Subcutaneous abdominal adipose tissue (tissue), 5 donors: Measurements from ENCODE around the gene TNFRSF19.

ENCODE experiments used
- H3K27ac ChIP-seq: one replicate; pipeline ENCODE4 v1.7.0; 2013; ENCODE audit warnings: low read depth, mild to moderate bottlenecking, inconsistent platforms, low read length, moderate library complexity
- H3K27me3 ChIP-seq, 5 donors: one replicate each; pipeline ENCODE4 v1.7.0; 2013; ENCODE audit warnings: low read length in 5 of 5, inconsistent platforms in 1 of 5; ENCODE audit not compliant: control insufficient read depth in 5 of 5, insufficient read depth in 4 of 5
- H3K36me3 ChIP-seq, 5 donors: one replicate each; pipeline ENCODE4 v1.7.0; 2013; ENCODE audit warnings: low read length in 5 of 5; ENCODE audit not compliant: control insufficient read depth in 5 of 5, insufficient read depth in 5 of 5
- H3K4me1 ChIP-seq, 5 donors: one replicate each; pipeline ENCODE4 v1.7.0; 2013; ENCODE audit warnings: low read length in 5 of 5, mild to moderate bottlenecking in 3 of 5, moderate library complexity in 1 of 5; ENCODE audit not compliant: control insufficient read depth in 5 of 5, insufficient read depth in 5 of 5
- H3K4me3 ChIP-seq, 5 donors: one replicate each; pipeline ENCODE4 v1.7.0; 2013; ENCODE audit warnings: low read length in 5 of 5, low read depth in 1 of 5
- H3K9ac ChIP-seq, 5 donors: one replicate each; pipeline ENCODE4 v1.7.0; 2013; ENCODE audit warnings: low read length in 5 of 5, mild to moderate bottlenecking in 4 of 5, moderate library complexity in 3 of 5
- H3K9me3 ChIP-seq, 5 donors: one replicate each; pipeline ENCODE4 v1.7.0; 2013; ENCODE audit warnings: low read length in 5 of 5; ENCODE audit not compliant: control insufficient read depth in 5 of 5
- donor health status: healthy.
- donor health status: healthy.
- donor health status: healthy.
- donor health status: healthy.
- donor health status: healthy.

TNFRSF19 gene

DNA sequence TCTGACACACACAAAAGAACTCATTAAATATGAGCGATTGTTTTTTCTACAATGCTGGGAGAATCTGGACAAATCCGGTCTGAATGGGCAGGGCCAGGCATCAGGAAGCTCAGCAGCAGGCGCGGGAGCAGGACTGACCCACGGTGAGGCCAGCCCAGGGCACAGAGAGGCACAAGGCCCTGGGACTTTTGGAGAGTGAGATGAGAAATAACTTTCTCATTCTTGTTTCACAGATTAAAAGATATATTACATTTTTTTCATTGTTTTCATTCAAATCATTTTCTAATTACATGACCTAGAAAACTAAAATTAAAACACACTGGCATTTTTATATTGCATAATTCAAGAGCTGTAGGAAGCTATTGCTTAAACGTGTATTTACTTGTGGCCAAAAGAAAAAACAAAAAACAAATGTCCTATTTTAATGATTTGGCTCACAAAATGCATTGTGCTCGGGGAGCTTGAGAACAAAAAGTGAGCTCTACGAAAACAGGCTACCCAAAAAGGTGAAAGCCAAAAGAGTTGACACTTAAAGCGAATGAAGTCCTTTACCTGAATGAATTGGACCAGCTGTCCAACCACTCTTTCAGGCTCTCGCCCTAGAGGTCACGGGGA is 133.1 kb downstream of the TNFRSF19 start:
- H3K9me3 ChIP-seq: no peaks in the 10 kb centered on the region
- no peak overlapping the region for H3K4me3 ChIP-seq
- no peak overlapping the region for H3K27ac ChIP-seq
- no peaks in the 10 kb centered on the region for H3K36me3 ChIP-seq
- H3K9ac ChIP-seq: no peak overlapping the region
- peaks cover 0 to 31% (median 19%) of the 10 kb centered on the region in 5 donors for H3K4me1 ChIP-seq
- H3K27me3 ChIP-seq: no peaks in the 10 kb centered on the region

DNA sequence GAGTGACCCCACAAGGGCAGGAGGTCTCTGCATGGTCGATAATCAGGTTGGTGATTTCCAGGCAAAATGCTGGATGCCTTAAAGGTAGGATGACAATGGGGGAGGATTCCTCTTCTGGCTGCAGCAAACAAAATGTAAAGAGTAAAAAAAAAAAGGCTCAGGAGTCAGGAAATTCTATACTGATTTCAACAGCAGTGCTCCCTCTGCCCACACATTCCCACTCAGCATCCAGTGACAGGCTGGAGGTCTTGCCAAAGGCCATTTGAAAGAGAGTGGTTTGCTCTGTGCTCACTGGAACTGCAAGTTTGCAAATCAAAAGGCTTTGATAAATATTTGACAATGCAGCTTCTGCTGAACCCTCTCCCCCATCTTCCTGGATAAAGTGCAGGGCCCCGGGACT is 135.4 kb downstream of the TNFRSF19 start:
- H3K9me3 ChIP-seq: no peaks in the 10 kb centered on the region
- H3K36me3 ChIP-seq: no peaks in the 10 kb centered on the region
- H3K27me3 ChIP-seq: no peaks in the 10 kb centered on the region
- no peak overlapping the region for H3K4me3 ChIP-seq
- peaks cover 0 to 29% (median 19%) of the 10 kb centered on the region in 5 donors for H3K4me1 ChIP-seq
- H3K27ac ChIP-seq: no peak overlapping the region
- no peak overlapping the region for H3K9ac ChIP-seq

DNA sequence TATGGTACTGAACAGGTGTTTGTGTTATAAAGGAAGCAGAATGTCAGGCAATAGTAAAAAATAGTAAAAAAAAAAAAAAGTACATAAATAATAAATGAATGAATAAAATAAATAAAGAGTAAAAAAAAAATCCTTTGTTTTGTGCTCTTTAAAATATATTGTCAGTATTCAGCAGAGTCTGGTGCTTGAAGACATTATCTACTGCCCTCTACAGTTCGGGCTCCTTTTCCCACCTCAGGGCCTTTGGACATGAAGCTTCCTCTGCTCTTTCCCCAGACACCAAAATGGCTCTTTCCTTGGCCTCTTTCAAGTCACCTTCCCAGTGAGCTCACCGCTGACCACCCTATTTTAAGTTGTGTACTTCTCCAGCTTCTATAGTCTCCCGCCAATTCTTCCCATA is 137.5 kb downstream of the TNFRSF19 start:
- Histone ChIP-seq H3K27me3 (no peaks in the 10 kb centered on the region), H3K27ac (no peak overlapping the region), H3K4me1 (peaks cover 0 to 9% (median 6%) of the 10 kb centered on the region in 5 donors), H3K4me3 (no peak overlapping the region), H3K36me3 (no peaks in the 10 kb centered on the region), H3K9ac (no peak overlapping the region), H3K9me3 (no peaks in the 10 kb centered on the region)

DNA sequence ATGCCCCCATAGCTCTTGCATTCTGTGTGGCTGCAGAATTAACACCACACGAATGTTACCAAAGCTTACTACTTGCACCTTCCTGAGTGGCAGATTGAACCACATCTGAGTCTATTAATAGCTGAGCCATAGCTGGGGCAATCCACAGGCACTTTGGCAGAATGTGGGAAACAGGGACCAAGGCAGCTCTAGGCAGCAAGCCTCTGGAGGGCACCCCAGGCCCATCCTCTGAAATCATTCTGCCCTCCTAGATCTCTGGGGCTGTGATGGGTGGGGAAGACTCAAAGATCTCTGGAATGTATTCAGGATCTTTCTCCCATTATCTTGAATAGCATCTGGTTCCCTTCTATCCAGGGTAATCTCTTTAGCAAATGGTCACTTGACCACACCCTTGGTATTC is 139.3 kb downstream of the TNFRSF19 start:
- no peak overlapping the region for H3K27ac ChIP-seq
- H3K9me3 ChIP-seq: peaks cover 0 to 6% (median 0%) of the 10 kb centered on the region in 5 donors
- no peaks in the 10 kb centered on the region for H3K27me3 ChIP-seq
- no peaks in the 10 kb centered on the region for H3K36me3 ChIP-seq
- no peak overlapping the region for H3K9ac ChIP-seq
- no peak overlapping the region for H3K4me3 ChIP-seq
- no peaks in the 10 kb centered on the region for H3K4me1 ChIP-seq

DNA sequence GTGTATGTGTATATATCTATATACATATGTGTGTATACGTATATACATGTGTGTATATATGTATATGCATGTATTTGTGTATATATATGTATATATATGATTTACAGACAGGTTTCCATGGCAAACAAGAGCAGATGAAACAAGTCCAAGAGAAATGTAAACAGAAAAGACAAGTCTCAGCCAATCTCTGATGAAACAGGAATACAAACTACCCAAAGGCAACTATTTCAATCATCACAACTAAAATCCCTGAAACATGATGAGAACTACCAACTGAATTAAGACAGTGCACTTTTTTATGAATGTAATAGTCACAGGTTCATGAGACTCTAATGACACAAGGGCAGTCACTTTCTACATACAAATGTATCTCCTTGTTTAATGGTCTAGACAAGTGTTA is 140.2 kb downstream of the TNFRSF19 start:
- no peak overlapping the region for H3K9ac ChIP-seq
- H3K36me3 ChIP-seq: no peaks in the 10 kb centered on the region
- H3K27me3 ChIP-seq: no peaks in the 10 kb centered on the region
- no peak overlapping the region for H3K27ac ChIP-seq
- H3K4me1 ChIP-seq: no peaks in the 10 kb centered on the region
- no peak overlapping the region for H3K4me3 ChIP-seq
- H3K9me3 ChIP-seq: peaks cover 0 to 6% (median 0%) of the 10 kb centered on the region in 5 donors

DNA sequence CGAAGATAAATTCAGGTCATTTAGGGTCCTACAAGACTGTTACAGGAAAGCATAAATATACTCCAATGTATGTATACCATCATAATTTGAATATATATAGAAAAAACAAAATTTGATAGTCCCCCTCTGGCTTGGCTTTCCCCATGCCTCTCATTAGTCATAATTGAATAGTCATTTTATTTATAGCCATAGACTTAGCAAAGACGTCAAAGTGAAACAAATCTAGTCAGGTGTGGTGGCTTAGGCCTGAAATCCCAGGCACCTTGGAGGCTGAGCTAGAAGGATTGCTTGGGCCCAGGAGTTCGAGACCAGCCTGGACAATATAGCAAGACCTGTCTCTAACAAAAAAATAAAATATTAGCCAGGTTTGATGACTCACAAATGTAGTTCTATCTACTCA is 141.1 kb downstream of the TNFRSF19 start:
- no peaks in the 10 kb centered on the region for H3K27me3 ChIP-seq
- H3K9me3 ChIP-seq: peaks cover 0 to 6% (median 0%) of the 10 kb centered on the region in 5 donors
- no peaks in the 10 kb centered on the region for H3K4me1 ChIP-seq
- no peaks in the 10 kb centered on the region for H3K36me3 ChIP-seq
- H3K27ac ChIP-seq: no peak overlapping the region
- H3K4me3 ChIP-seq: no peak overlapping the region
- H3K9ac ChIP-seq: no peak overlapping the region

DNA sequence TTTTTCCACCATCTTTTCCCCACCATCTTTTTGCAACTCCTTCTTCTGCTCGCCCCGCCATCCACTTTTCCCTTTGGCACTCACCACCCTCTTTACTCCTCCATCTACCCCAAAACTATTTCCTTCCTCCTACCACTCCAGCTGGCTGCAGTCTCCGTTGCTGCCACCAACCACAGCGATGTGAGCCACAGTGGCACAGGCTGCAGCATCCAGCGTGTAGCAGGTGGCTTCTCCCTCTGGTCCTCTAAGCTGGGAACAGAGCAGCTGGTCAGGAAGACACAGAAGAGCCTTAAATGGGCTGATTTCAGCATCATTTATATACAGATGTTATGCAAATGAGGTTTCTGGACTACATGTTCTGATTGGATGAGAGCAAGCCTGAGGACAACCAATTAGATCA is 144.5 kb downstream of the TNFRSF19 start:
- Histone ChIP-seq H3K27ac (no peak overlapping the region), H3K9ac (no peak overlapping the region), H3K27me3 (no peaks in the 10 kb centered on the region), H3K9me3 (peaks cover 0 to 6% (median 0%) of the 10 kb centered on the region in 5 donors), H3K4me1 (no peaks in the 10 kb centered on the region), H3K36me3 (no peaks in the 10 kb centered on the region), H3K4me3 (no peak overlapping the region)

DNA sequence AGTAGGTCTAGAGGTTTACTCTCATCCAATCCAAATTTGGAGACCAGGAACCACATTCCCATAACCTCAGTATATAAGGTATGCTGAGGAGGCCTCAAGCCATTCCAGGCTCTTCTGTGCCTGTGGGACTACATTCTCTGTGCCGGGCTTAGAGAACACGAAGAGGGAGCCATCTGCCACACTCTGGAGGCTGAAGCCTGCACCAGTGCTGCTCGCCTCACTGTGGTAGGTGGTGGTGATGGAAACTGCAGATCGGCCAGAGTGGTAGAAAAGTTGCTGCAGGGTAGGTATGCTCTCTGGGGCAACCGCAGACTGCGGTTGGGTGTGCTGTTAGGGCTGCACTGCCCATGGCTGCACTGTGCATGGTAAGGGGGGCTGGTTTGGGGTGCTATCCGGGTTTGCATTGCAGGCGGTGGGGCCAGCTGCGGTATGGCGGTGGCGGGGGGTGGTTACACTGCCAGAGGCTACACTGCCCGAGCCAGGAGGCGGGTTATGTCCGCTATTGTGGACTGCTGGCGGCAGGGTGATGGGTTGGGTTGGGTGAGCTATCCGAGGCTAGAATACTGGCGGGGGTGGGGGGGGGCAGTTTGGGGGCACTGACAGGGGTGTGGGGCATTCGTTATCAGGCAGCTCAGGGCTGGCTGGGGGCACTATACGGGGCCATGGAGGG is 145.0 kb downstream of the TNFRSF19 start:
- Histone ChIP-seq H3K4me1 (no peaks in the 10 kb centered on the region), H3K27me3 (no peaks in the 10 kb centered on the region), H3K27ac (no peak overlapping the region), H3K9me3 (peaks cover 0 to 6% (median 0%) of the 10 kb centered on the region in 5 donors), H3K36me3 (no peaks in the 10 kb centered on the region), H3K4me3 (no peak overlapping the region), H3K9ac (no peak overlapping the region)

DNA sequence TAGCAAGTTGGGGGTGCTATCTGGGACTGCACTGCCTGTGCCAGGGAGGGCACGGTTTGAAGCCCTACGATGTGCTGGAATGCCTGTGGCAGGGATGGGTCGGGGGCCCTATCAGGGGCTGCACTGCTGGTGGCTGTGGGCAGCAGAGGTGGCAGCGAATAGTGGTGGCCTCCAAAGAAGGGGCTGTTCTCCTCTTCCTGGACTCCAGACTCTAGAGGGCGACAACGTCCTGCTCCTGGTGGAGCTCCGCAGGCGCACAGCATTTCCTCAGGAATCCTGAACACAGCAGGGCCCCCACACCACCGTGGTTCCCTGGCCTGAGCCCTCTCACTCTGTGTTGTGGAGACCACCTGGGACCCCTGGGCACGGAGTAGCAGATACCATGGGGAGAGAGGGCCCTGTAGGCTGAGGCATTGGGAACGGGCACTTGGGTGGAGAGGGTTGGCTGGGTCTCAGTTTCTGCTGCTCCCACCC is 145.6 kb downstream of the TNFRSF19 start:
- no peaks in the 10 kb centered on the region for H3K4me1 ChIP-seq
- H3K9me3 ChIP-seq: peaks cover 0 to 6% (median 0%) of the 10 kb centered on the region in 5 donors
- no peak overlapping the region for H3K4me3 ChIP-seq
- H3K27me3 ChIP-seq: no peaks in the 10 kb centered on the region
- H3K36me3 ChIP-seq: no peaks in the 10 kb centered on the region
- H3K27ac ChIP-seq: no peak overlapping the region
- no peak overlapping the region for H3K9ac ChIP-seq

DNA sequence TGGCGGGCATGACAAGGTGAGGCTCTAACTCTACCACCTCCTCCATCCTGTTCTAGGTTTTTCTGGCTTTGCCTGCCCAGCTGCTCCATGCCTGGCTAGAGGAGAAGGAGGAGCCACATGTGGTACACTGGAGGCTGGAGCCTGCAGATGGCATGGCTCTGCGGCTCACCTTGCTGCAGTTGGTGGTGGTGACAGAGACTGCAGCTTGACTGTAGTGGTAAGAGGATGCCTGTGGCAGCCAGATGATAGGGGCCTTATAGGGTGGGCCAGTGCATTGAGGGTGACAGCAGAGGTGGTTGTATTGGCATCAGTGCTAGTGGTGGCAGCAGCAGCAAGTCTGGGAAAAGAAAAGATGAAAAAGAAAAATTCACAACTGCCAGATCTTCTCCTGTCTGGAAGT is 146.2 kb downstream of the TNFRSF19 start:
- no peak overlapping the region for H3K4me3 ChIP-seq
- no peaks in the 10 kb centered on the region for H3K4me1 ChIP-seq
- H3K36me3 ChIP-seq: no peaks in the 10 kb centered on the region
- no peaks in the 10 kb centered on the region for H3K27me3 ChIP-seq
- H3K27ac ChIP-seq: no peak overlapping the region
- peaks cover 0 to 6% (median 0%) of the 10 kb centered on the region in 5 donors for H3K9me3 ChIP-seq
- H3K9ac ChIP-seq: no peak overlapping the region
